HepG2 (cell line): ENCODE measurements around the gene FRMD8. TPM values are rescaled to one million over a fixed set of nuclear protein-coding genes. Genes with fewer than 3 reads are reported as not detected.
A peak's percentile ranks its signal among the peaks of the same experiment; 100 is the strongest.

Source experiments
- AKAP8 ChIP-seq: sonication (generic); formaldehyde crosslinking; IDR thresholded peaks from 2 replicates; pipeline ENCODE4 v1.5.1; 2020; ENCODE audit warnings: mild to moderate bottlenecking, missing genetic modification reagents
- CAMTA2 ChIP-seq: sonication (generic); formaldehyde crosslinking; IDR thresholded peaks from 2 replicates; pipeline ENCODE4 v1.4.0; 2020; ENCODE audit warnings: mild to moderate bottlenecking, missing genetic modification reagents, borderline replicate concordance
- CENPBD1 ChIP-seq: sonication (generic); formaldehyde crosslinking; IDR thresholded peaks from 2 replicates; pipeline ENCODE4 v1.8.0; 2022; ENCODE audit warnings: missing genetic modification reagents, low read depth, mild to moderate bottlenecking, borderline replicate concordance
- ELF4 ChIP-seq: sonication (generic); formaldehyde crosslinking; IDR thresholded peaks from 2 replicates; pipeline ENCODE4 v1.5.0; 2020; ENCODE audit warnings: missing genetic modification reagents, mild to moderate bottlenecking, moderate library complexity, borderline replicate concordance
- ERF ChIP-seq: IDR thresholded peaks from 2 replicates; pipeline ENCODE4 v1.6.1; 2018; ENCODE audit warnings: missing biosample characterization, missing genetic modification reagents
- FOSL2 ChIP-seq: sonication (generic); formaldehyde crosslinking; IDR thresholded peaks from 2 replicates; pipeline ENCODE4 v1.4.0; 2020; ENCODE audit warnings: missing genetic modification reagents
- FOXA1 ChIP-seq, 2 experiments: fragments of 450-650 bp in 1 of 2; sonication (generic) in 1 of 2; formaldehyde crosslinking in 1 of 2; IDR thresholded peaks; 2 replicates each; pipeline versions ENCODE4 v1.4.0 to v1.6.1; 2016 to 2020; ENCODE audit warnings: missing genetic modification reagents in 1 of 2
- FOXC1 ChIP-seq: sonication (generic); formaldehyde crosslinking; IDR thresholded peaks from 2 replicates; pipeline ENCODE4 v1.8.0; 2022; ENCODE audit warnings: mild to moderate bottlenecking, missing genetic modification reagents, borderline replicate concordance
- HIVEP1 ChIP-seq: sonication (generic); formaldehyde crosslinking; IDR thresholded peaks from 2 replicates; pipeline ENCODE4 v1.4.0; 2020; ENCODE audit warnings: mild to moderate bottlenecking, missing genetic modification reagents
- HOMEZ ChIP-seq: IDR thresholded peaks from 2 replicates; pipeline ENCODE4 v1.6.1; 2016; ENCODE audit warnings: low read depth
- KLF11 ChIP-seq: IDR thresholded peaks from 2 replicates; pipeline ENCODE4 v1.6.1; 2016; ENCODE audit warnings: missing compliant biosample characterization
- KMT2A ChIP-seq: sonication (generic); formaldehyde crosslinking; IDR thresholded peaks from 2 replicates; pipeline ENCODE4 v1.4.0; 2020; ENCODE audit warnings: missing genetic modification reagents
- PHF20 ChIP-seq: sonication (generic); formaldehyde crosslinking; IDR thresholded peaks from 2 replicates; pipeline ENCODE4 v1.5.0; 2020; ENCODE audit warnings: mild to moderate bottlenecking, missing genetic modification reagents
- PRDM4 ChIP-seq: sonication (generic); formaldehyde crosslinking; IDR thresholded peaks from 2 replicates; pipeline ENCODE4 v1.9.0; 2021; ENCODE audit warnings: missing genetic modification reagents, borderline replicate concordance
- RERE ChIP-seq: IDR thresholded peaks from 2 replicates; pipeline ENCODE4 v1.6.1; 2016; ENCODE audit warnings: low read depth, missing genetic modification reagents, missing compliant biosample characterization
- SP5 ChIP-seq: IDR thresholded peaks from 2 replicates; pipeline ENCODE4 v1.6.1; 2016; ENCODE audit warnings: low read depth, borderline replicate concordance
- STAT5B ChIP-seq: sonication (generic); formaldehyde crosslinking; IDR thresholded peaks from 2 replicates; pipeline ENCODE4 v1.4.0; 2020; ENCODE audit warnings: missing genetic modification reagents
- ZNF605 ChIP-seq: sonication (generic); formaldehyde crosslinking; IDR thresholded peaks from 2 replicates; pipeline ENCODE4 v1.8.0; 2022; ENCODE audit warnings: mild to moderate bottlenecking, missing genetic modification reagents
- ZNF773 ChIP-seq: sonication (generic); formaldehyde crosslinking; IDR thresholded peaks from 2 replicates; pipeline ENCODE4 v1.4.0; 2020; ENCODE audit warnings: missing genetic modification reagents, borderline replicate concordance
- ZSCAN30 ChIP-seq: sonication (generic); formaldehyde crosslinking; IDR thresholded peaks from 2 replicates; pipeline ENCODE4 v1.5.0; 2020; ENCODE audit warnings: mild to moderate bottlenecking, missing genetic modification reagents
- polyA plus RNA-seq, 8 experiments: library from polyadenylated mRNA; depleted of rRNA in 3 of 8; stranded (reverse) in 7 of 8; unstranded in 1 of 8; fragments of >200 nt; fragmentation: Illumina TruSeq in 4 of 8; extraction: Trizol in 4 of 8; gene quantifications; 2 replicates each; pipeline versions ENCODE4 v1.2.1 to v1.2.3, GENCODE V29; 2011 to 2016; ENCODE audit warnings: low read depth in 4 of 8, missing spikeins in 1 of 8, mixed read lengths in 1 of 8; ENCODE audit not compliant: insufficient read depth in 1 of 8
- total RNA-seq, 5 experiments: library from RNA; depleted of rRNA; stranded (reverse); fragments of >200 nt; fragmentation: Illumina TruSeq; extraction: Trizol; gene quantifications; 2 replicates each; pipeline ENCODE4 v1.2.3, GENCODE V29; 2016; ENCODE audit warnings: low read depth in 1 of 5

Gene FRMD8
- total and polyA plus RNA-seq, 2 of the 13 experiments (the other 11 are each of a cell fraction or from before 2014, with no cell fraction given): 5.8 to 20.6 TPM

- TF ChIP-seq KMT2A (CRISPR knock-in tag) (peak; percentile 89), KLF11 (CRISPR knock-in tag) (0 out of 2 replicates have a peak, but pooled peaks have one; percentile 47), HIVEP1 (CRISPR knock-in tag) (peak; percentile 72), HOMEZ (no peak), RERE (no peak), STAT5B (CRISPR knock-in tag) (no peak), AKAP8 (CRISPR knock-in tag) (peak; percentile 74; the same call in 1 of the 2 replicates), FOXC1 (peak; percentile 57), ELF4 (CRISPR knock-in tag) (no peak; the same call in 1 of the 2 replicates), PHF20 (peak; percentile 59), FOSL2 (CRISPR knock-in tag) (no peak), SP5 (CRISPR knock-in tag) (no peak), CENPBD1 (CRISPR knock-in tag) (no peak), ZNF773 (CRISPR knock-in tag) (no peak), ZSCAN30 (CRISPR knock-in tag) (no peak), ZNF605 (CRISPR knock-in tag) (peak; percentile 71), PRDM4 (CRISPR knock-in tag) (no peak; the same call in 1 of the 2 replicates), ERF (CRISPR knock-in tag) (no peak; the same call in 1 of the 2 replicates), CAMTA2 (CRISPR knock-in tag) (peak; percentile 86; the same call in 1 of the 2 replicates), FOXA1 (IDR thresholded peaks at IDR 0.05) (no peak), FOXA1 (CRISPR knock-in tag; IDR thresholded peaks at IDR 0.05) (no peak)
These were observed at the start of gene FRMD8 (continued) for GRCh38 chr11:65386307-65387140.
